Hepatocyte (in vitro differentiated cells): ENCODE data around the gene KCNN2. TPM values are rescaled to one million over a fixed set of nuclear protein-coding genes. Genes with fewer than 3 reads are reported as not detected.

ENCODE experiments used
- DNase-seq: peaks from one replicate; pipeline ENCODE4 v3.0.0-alpha.2; 2016; ENCODE audit warnings: low spot score
- H2AFZ ChIP-seq: fragments of 200-600 bp; sonication (generic); 2 replicates; pipeline ENCODE4 v1.6.0; 2016; ENCODE audit warnings: antibody characterized with exemption, mild to moderate bottlenecking
- H3K27ac ChIP-seq: fragments of 200-600 bp; sonication (generic); 2 replicates; pipeline ENCODE4 v1.5.1; 2016; ENCODE audit warnings: mild to moderate bottlenecking
- H3K27me3 ChIP-seq: fragments of 200-600 bp; sonication (generic); 2 replicates; pipeline ENCODE4 v1.6.1; 2016
- H3K36me3 ChIP-seq: fragments of 200-600 bp; sonication (generic); replicated peaks from 2 replicates; pipeline ENCODE4 v1.5.1; 2016; ENCODE audit warnings: low read depth; ENCODE audit not compliant: insufficient read depth
- H3K4me1 ChIP-seq: fragments of 200-600 bp; sonication (generic); 2 replicates; pipeline ENCODE4 v1.5.1; 2016; ENCODE audit warnings: mild to moderate bottlenecking, moderate library complexity; ENCODE audit not compliant: insufficient read depth
- H3K4me2 ChIP-seq: fragments of 200-600 bp; sonication (generic); 2 replicates; pipeline ENCODE4 v1.6.0; 2016
- H3K4me3 ChIP-seq: fragments of 200-600 bp; sonication (generic); 2 replicates; pipeline ENCODE4 v1.5.1; 2016; ENCODE audit warnings: mild to moderate bottlenecking
- H3K79me2 ChIP-seq: fragments of 200-600 bp; sonication (generic); 2 replicates; pipeline ENCODE4 v1.6.0; 2017; ENCODE audit warnings: mild to moderate bottlenecking
- H3K9me2 ChIP-seq: fragments of 200-600 bp; sonication (generic); replicated peaks from 2 replicates; pipeline ENCODE4 v1.6.0; 2017; ENCODE audit warnings: mild to moderate bottlenecking; ENCODE audit not compliant: insufficient read depth
- H3K9me3 ChIP-seq: fragments of 200-600 bp; sonication (generic); 2 replicates; pipeline ENCODE4 v1.5.1; 2016; ENCODE audit warnings: low read depth, mild to moderate bottlenecking
- H4K20me1 ChIP-seq: fragments of 200-600 bp; sonication (generic); 2 replicates; pipeline ENCODE4 v1.6.0; 2016; ENCODE audit warnings: mild to moderate bottlenecking; ENCODE audit not compliant: insufficient read depth, poor library complexity, severe bottlenecking
- CTCF ChIP-seq: fragments of 200-600 bp; sonication (generic); IDR thresholded peaks from 2 replicates; pipeline ENCODE4 v1.5.1; 2016; ENCODE audit warnings: antibody characterized with exemption, mild to moderate bottlenecking; ENCODE audit not compliant: poor library complexity
- EZH2 ChIP-seq: fragments of 200-600 bp; sonication (generic); IDR thresholded peaks from 2 replicates; pipeline ENCODE4 v1.6.1; 2016; ENCODE audit warnings: antibody characterized with exemption, mild to moderate bottlenecking, borderline replicate concordance
- EZH2phosphoT487 ChIP-seq: fragments of 200-600 bp; sonication (generic); IDR thresholded peaks from one replicate; pipeline ENCODE4 v1.6.1; 2018; ENCODE audit warnings: antibody characterized with exemption, mild to moderate bottlenecking, low read depth, moderate library complexity; ENCODE audit not compliant: unreplicated experiment, severe bottlenecking
- WGBS: methylation state at CpG from one replicate; pipeline ENCODE4 v1.1.6; 2016; ENCODE audit warnings: low lambda C conversion rate; ENCODE audit errors: missing lambda C conversion rate; 5-methylcytosine and 5-hydroxymethylcytosine counted together
- polyA plus RNA-seq: library from polyadenylated mRNA; unstranded; fragments of >200 nt; fragmentation: Nextera tagmentation; extraction: Ambion mirVana; gene quantifications from 2 replicates; pipeline ENCODE4 v1.2.1, GENCODE V29; 2016
- total RNA-seq: library from RNA; depleted of rRNA; stranded (reverse); fragments of >200 nt; gene quantifications from 2 replicates; pipeline ENCODE4 v1.2.3, GENCODE V29; 2014

The KCNN2 gene
- total and polyA plus RNA-seq, 2 experiments from 2014 or later = 3.9 to 6.4 TPM

GRCh38 chr5:114317751-114318150, 44.1 kb upstream of the KCNN2 start:
- no peaks in the 10 kb centered on the region for H4K20me1 ChIP-seq
- no peak overlapping the region for H3K27ac ChIP-seq
- no peaks in the 10 kb centered on the region for H3K36me3 ChIP-seq
- H3K79me2 ChIP-seq = no peaks in the 10 kb centered on the region
- 14% methylated on average over 6 of the region's 6 CpGs for WGBS
- H3K27me3 ChIP-seq = no peaks in the 10 kb centered on the region
- H3K4me2 ChIP-seq = peak overlapping the region; percentile 6
- no peak overlapping the region for H2AFZ ChIP-seq
- H3K4me1 ChIP-seq = no peaks in the 10 kb centered on the region
- H3K9me3 ChIP-seq = no peaks in the 10 kb centered on the region
- H3K9me2 ChIP-seq = no peaks in the 10 kb centered on the region
- peak; percentile 43 for DNase-seq
- no peak for TF ChIP-seq EZH2
- no peak for TF ChIP-seq EZH2phosphoT487
- TF ChIP-seq CTCF = no peak
- no peak overlapping the region for H3K4me3 ChIP-seq

GRCh38 chr5:114319236-114319635, 42.6 kb upstream of the KCNN2 start:
- Histone ChIP-seq H3K36me3 (no peaks in the 10 kb centered on the region), H3K4me2 (no peak overlapping the region), H3K79me2 (no peaks in the 10 kb centered on the region), H3K4me3 (no peak overlapping the region), H3K4me1 (no peaks in the 10 kb centered on the region), H3K9me2 (no peaks in the 10 kb centered on the region), H2AFZ (no peak overlapping the region), H3K9me3 (no peaks in the 10 kb centered on the region), H4K20me1 (no peaks in the 10 kb centered on the region), H3K27me3 (no peaks in the 10 kb centered on the region), H3K27ac (no peak overlapping the region)
- WGBS = 53% methylated on average over 1 of the region's 1 CpG
- TF ChIP-seq EZH2phosphoT487 (no peak), EZH2 (no peak)
- no peak for DNase-seq

- Histone ChIP-seq H3K4me2 (no peak overlapping the region), H2AFZ (no peak overlapping the region), H3K4me1 (no peaks in the 10 kb centered on the region), H3K9me3 (no peaks in the 10 kb centered on the region), H3K79me2 (no peaks in the 10 kb centered on the region), H3K36me3 (no peaks in the 10 kb centered on the region), H3K27me3 (no peaks in the 10 kb centered on the region), H3K9me2 (no peaks in the 10 kb centered on the region), H3K4me3 (no peak overlapping the region), H4K20me1 (no peaks in the 10 kb centered on the region), H3K27ac (no peak overlapping the region)
- DNase-seq = no peak
- TF ChIP-seq EZH2phosphoT487 (no peak), CTCF (no peak), EZH2 (no peak)
- WGBS = 58% methylated on average over 1 of the region's 1 CpG
These were observed 42.0 kb upstream of the KCNN2 start for GRCh38 chr5:114319821-114320220.

DNA sequence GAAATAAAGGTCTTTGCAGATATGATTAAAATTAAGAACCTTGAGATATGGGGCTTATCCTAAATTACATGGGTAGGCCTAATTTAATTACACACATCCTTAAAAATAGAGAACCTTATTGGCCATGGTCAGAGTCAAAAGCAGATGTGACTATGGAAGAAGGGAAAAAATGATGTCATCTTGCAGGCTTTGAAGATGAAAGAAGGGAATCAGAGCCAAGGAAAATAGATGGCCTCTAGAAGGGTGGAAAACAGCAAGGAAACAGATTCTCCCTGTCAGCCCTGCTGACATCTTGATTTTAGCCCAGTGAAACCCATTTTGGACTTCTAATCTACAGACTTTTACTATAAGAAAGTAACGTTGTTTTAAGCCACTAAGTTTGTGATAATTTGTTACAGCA, 37.6 kb upstream of the KCNN2 start:
- Histone ChIP-seq H3K4me2 (no peak overlapping the region), H3K27me3 (no peaks in the 10 kb centered on the region), H2AFZ (no peak overlapping the region), H3K36me3 (no peaks in the 10 kb centered on the region), H3K79me2 (no peaks in the 10 kb centered on the region), H4K20me1 (no peaks in the 10 kb centered on the region), H3K9me3 (no peaks in the 10 kb centered on the region), H3K4me1 (no peaks in the 10 kb centered on the region), H3K9me2 (no peaks in the 10 kb centered on the region), H3K27ac (no peak overlapping the region), H3K4me3 (no peak overlapping the region)
- 72% methylated on average over 1 of the region's 1 CpG for WGBS
- no peak for DNase-seq
- TF ChIP-seq EZH2phosphoT487 (no peak), CTCF (no peak), EZH2 (no peak)
